RWPE2 (cell line): ENCODE results near the gene USP6NL.

Experiments used
- ATAC-seq: fragments of 200-7000 bp; cut with Tn5 transposase; 3 replicates; pipeline ENCODE4 v1.9.1; 2021; ENCODE audit warnings: low read depth
- DNase-seq: peaks from one replicate; pipeline ENCODE4 v3.0.0-alpha.2; 2020; ENCODE audit warnings: low spot score
- H3K27ac ChIP-seq: fragments of 450-650 bp; 2 replicates; pipeline ENCODE4 v1.5.1; 2017; ENCODE audit warnings: mild to moderate bottlenecking; ENCODE audit not compliant: poor library complexity, severe bottlenecking
- H3K27me3 ChIP-seq: fragments of 250-450 bp; sonication (Bioruptor Pico); 2 replicates; pipeline ENCODE4 v1.5.1; 2021; ENCODE audit warnings: mild to moderate bottlenecking, moderate library complexity; ENCODE audit not compliant: insufficient read depth, poor library complexity, severe bottlenecking
- H3K36me3 ChIP-seq: fragments of 250-450 bp; sonication (Bioruptor Pico); 2 replicates; pipeline ENCODE4 v1.5.1; 2020; ENCODE audit warnings: low read depth, mild to moderate bottlenecking, moderate library complexity
- H3K4me1 ChIP-seq: fragments of 250-450 bp; sonication (Bioruptor Pico); 2 replicates; pipeline ENCODE4 v1.5.1; 2021; ENCODE audit warnings: mild to moderate bottlenecking, moderate library complexity; ENCODE audit not compliant: insufficient read depth, poor library complexity, severe bottlenecking
- H3K4me3 ChIP-seq: fragments of 250-450 bp; sonication (Bioruptor Pico); 2 replicates; pipeline ENCODE4 v1.5.1; 2021; ENCODE audit warnings: mild to moderate bottlenecking, moderate library complexity; ENCODE audit not compliant: severe bottlenecking
- H3K9me3 ChIP-seq: fragments of 250-450 bp; sonication (Bioruptor Pico); 2 replicates; pipeline ENCODE4 v1.5.1; 2021; ENCODE audit warnings: mild to moderate bottlenecking, moderate library complexity; ENCODE audit not compliant: severe bottlenecking
- CTCF ChIP-seq: fragments of 450-650 bp; IDR thresholded peaks from one replicate; pipeline ENCODE4 v1.5.1; 2017; ENCODE audit warnings: mild to moderate bottlenecking, moderate library complexity; ENCODE audit not compliant: poor library complexity, severe bottlenecking

USP6NL gene

DNA sequence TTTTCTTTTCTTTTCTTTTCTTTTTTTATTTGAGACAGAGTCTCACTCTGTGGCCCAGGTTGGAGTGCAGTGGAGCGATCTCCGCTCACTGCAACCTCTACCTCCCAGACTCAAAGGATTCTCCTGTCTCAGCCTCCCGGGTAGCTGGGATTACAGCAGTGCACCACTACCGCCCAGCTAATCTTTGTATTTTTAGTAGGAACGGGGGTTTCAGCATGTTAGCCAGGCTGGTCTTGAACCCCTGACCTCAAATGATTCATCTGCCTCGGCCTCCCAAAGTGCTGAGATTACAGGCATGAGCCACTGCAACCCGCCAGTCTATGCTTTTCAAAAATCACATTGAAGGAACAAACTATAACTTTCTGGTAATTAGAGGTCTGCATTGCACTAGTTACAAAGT lies 2.4 kb downstream of the USP6NL start:
- no peak overlapping the region for H3K27ac ChIP-seq
- no peaks in the 10 kb centered on the region for H3K27me3 ChIP-seq
- ATAC-seq (no peak), DNase-seq (no peak)
- no peak for TF ChIP-seq CTCF
- no peaks in the 10 kb centered on the region for H3K36me3 ChIP-seq
- H3K4me1 ChIP-seq = peaks cover 14% of the 10 kb centered on the region
- H3K4me3 ChIP-seq = no peak overlapping the region
- H3K9me3 ChIP-seq = no peaks in the 10 kb centered on the region

DNA sequence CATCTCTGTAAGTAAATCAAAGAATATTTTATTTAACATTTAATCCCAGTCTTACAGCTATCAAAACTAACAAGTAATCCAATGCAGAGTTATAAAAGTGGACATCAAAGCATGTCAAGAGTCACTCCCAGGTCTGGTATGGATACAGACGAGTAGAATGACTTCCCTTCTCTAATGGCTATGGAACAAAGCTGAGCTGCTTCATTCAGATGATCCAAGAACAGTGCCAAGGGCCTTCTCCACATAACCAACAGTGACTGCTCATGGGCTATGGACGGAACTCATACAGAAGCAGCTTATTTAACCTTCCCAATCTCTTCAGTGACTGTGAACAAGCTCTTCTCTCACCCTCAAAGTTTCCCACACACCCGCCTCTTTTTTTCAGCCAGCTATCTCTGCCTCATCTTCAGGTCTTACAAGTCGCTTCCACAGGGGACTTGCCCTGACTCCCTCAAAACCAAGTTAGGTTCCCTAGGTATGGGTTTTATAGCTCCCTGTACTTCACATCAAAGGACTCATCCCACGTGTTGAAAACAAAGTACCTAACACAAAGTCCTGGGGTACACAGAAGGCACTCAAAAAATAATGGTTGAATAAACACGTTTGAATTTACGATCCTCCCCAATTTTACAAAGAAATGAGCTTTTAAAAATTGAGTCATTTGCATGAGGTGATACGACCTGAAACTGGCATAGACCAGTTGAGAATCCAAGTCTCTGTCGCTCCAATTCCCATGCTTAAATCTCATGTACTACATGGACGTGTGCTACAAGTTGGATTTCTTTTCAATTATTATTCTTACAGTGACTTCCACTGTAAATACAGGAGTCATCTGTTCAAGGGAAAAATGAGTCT lies 3.1 kb downstream of the USP6NL start:
- no peak overlapping the region for H3K27ac ChIP-seq
- H3K4me3 ChIP-seq = no peak overlapping the region
- no peaks in the 10 kb centered on the region for H3K9me3 ChIP-seq
- ATAC-seq (no peak), DNase-seq (no peak)
- H3K4me1 ChIP-seq = peaks cover 14% of the 10 kb centered on the region
- TF ChIP-seq CTCF = no peak
- no peaks in the 10 kb centered on the region for H3K27me3 ChIP-seq
- no peaks in the 10 kb centered on the region for H3K36me3 ChIP-seq

DNA sequence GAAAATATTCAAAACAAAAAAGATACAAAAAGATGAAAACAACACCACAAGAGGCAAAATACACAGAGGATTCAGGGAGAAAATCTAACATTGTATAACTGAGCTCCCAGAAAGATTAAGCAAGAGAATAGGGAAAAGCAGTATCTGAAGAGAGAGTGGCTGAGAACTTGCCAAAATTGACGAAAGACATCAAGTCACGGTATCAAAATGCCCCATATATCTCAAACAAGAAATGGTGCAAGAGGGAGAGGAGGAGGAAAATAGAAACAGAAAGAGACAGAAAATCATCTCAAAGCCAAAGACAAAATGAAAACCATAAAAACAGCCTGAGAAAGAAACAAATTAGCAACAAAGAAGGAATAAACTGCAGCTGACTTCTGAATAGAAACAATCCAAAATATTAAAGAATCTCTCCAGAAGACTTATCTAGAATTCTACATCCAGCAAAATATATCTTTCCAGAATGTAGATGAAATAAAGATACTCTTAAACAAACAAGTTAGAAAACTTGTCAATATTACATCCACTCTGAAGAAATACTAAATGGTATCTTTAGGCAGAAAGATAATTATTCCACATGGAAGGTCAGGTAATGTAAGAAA lies 5.5 kb downstream of the USP6NL start:
- no peak overlapping the region for H3K4me3 ChIP-seq
- ATAC-seq = no peak
- H3K9me3 ChIP-seq = no peaks in the 10 kb centered on the region
- no peaks in the 10 kb centered on the region for H3K36me3 ChIP-seq
- H3K4me1 ChIP-seq = peaks cover 25% of the 10 kb centered on the region
- no peak overlapping the region for H3K27ac ChIP-seq
- no peaks in the 10 kb centered on the region for H3K27me3 ChIP-seq
- DNase-seq = no peak
- no peak for TF ChIP-seq CTCF

GRCh38 chr10:11604865-11605650 lies 6.4 kb downstream of the USP6NL start:
- H3K27me3 ChIP-seq = no peaks in the 10 kb centered on the region
- H3K9me3 ChIP-seq = no peaks in the 10 kb centered on the region
- no peak for ATAC-seq
- H3K4me3 ChIP-seq = no peak overlapping the region
- no peak overlapping the region for H3K27ac ChIP-seq
- no peak for TF ChIP-seq CTCF
- H3K36me3 ChIP-seq = no peaks in the 10 kb centered on the region
- no peak for DNase-seq
- peaks cover 24% of the 10 kb centered on the region for H3K4me1 ChIP-seq
